ENCODE data around the gene CCNL2.
"Not testable (repeated sequence)": the region's sequence is repeated elsewhere in the genome, so short reads cannot be mapped to it uniquely, and the experiment has no call there.

Gene CCNL2

GRCh38 chr1:1419813-1420653 lies 20.9 kb upstream of the CCNL2 start:
- DNase-seq (ENCODE audit: low read depth) = no peak

DNA sequence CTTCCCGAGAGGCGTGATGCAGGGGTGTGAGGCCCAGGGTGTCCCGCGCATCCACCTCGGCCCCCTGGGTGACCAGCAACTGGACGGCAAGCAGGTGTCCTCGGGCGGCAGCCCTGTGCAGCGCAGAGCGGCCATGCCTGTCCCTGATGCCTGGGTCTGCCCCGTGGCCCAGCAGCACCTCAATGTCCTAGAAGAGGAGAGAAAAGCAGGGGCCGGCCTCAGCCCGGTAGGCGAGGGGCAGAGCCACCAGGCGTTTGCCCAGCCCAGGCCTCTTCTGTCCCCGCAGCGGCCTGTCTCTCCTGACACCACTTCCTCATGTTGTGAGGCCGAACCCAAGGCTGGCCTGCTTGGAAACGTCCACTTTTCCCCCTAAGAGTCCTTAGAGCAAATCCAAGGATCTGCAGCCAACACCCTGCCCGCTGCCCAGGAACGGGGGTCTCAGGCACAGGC lies 20.3 kb upstream of the CCNL2 start:
- no peak for DNase-seq (ENCODE audit: low read depth)

- no peak for DNase-seq (ENCODE audit: low read depth)
Measured at GRCh38 chr1:1418464-1419362, 19.6 kb upstream of the CCNL2 start.

- DNase-seq (ENCODE audit: low read depth) = not testable (repeated sequence)
Measured at GRCh38 chr1:1417825-1418463, 18.8 kb upstream of the CCNL2 start.

DNA sequence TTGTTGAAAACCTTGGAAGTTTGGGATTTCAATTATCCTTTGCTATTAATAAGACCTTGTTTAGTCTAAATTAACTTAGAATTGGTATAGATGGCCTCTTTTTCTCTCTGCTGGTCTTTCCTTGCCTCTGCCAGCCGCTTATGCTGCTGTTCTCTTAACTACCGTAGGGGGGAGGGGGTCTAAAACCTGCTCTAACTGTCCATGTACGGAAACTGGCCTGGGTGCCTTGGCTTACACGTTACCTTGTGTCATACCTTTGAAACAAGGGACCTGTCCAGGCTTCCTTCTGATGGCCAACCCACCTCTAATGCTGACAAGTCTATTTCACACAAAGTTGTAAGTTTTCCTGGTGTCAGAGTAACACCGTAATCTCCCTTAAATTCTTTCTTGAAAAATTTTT lies 18.3 kb upstream of the CCNL2 start:
- not testable (repeated sequence) for DNase-seq (ENCODE audit: low read depth)

DNA sequence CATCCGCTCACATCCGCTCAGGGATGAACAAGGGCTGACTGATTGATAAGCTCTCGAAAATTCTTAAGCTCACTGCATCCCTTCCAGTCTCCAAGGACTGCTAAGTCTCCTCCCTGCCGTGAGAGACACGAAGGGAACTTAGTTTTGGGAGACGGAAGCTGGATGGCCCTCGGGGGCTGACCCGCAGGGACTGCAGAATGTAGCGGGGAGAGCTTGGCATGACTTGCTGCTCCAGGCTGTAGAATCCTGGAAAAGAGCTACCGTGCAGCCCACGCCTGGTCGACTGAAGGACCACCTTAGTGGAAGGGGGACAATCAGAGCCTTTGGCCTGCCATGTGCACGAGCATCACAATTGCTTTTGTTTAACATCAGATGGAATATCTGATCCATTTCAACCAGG lies 16.6 kb upstream of the CCNL2 start:
- DNase-seq (ENCODE audit: low read depth) = no peak

DNA sequence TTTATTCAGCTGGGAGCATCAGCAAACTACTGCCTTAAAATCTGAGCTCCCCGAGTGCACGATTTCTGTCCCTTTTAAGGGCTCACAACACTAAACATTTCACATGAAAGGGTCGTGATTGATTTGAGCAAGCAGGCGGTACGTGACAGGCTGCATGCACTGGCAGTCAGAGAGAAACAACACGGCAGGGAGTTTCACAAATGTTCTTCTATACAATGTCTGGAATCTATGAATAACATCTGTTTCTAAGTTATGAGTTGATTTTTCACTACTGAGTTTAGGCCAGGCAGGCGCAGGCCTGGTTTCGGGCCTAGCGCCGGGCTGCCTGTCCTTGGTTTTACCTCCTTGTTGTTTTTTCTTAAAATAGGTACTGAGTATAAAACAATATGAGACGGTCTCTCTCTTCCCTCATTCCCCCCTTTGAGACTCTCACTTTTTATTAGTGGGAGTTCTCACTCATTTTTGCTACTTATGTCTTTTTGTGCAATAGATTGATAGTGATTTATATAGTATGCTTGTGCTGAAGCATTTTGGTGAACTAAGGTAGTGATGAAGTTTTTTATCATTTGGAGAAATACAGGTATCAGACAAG lies 13.3 kb upstream of the CCNL2 start:
- not testable (repeated sequence) for DNase-seq (ENCODE audit: low read depth)

DNA sequence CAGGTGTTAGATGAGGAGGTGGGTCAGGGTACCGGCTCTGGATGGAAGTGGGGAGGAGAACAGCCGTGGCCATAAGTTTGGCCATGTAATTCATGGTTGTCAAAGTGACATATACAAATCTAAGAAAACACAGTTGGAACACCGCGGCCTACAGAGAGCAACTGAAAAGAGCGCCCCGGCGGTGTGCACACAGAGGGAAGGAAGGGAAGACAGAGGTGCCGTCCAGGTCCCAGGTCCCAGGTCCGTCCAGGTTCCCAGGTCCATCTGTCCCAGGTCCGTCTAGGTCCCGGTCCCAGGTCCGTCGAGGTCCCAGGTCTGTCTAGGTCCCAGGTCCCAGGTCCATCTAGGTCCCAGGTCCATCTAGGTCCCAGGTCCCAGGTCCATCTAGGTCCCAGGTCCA lies 12.5 kb upstream of the CCNL2 start:
- no peak for DNase-seq (ENCODE audit: low read depth)

- not testable (repeated sequence) for DNase-seq (ENCODE audit: low read depth)
Measured at GRCh38 chr1:1410238-1410637, 11.1 kb upstream of the CCNL2 start.

DNA sequence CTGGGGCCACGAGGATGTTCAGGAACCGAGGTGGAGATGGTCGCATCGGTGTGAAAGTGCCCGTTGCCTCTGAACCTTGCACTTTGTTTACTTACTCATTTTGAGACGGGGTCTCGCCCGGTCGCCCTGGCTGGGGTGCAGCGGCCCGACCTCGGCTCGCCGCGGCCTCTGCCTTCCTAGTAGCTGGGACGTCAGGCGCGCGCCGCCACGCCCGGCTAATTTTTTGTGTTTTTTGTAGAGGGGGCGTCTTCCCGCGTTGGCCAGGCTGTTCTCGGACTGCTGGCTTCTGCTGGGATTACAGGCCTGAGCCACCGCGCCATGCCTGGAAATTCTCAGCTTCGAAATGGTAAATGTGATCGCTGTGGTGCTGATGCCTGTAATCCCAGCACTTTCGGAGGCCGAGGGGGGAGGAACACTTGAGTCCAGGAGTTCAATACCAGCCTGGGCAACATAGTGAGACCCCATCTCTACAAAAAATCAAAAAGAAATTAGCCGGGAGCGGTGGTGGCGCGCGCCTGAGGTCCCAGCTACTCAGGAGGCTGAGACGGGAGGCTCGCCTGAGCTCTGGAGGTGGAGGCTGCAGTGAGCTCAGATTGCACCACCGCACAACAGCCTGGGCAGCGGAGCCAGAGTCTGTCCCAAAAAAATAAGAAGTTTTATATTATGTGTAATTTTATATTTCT lies 8.6 kb upstream of the CCNL2 start:
- peak; percentile 21 for DNase-seq (ENCODE audit: low read depth)

DNA sequence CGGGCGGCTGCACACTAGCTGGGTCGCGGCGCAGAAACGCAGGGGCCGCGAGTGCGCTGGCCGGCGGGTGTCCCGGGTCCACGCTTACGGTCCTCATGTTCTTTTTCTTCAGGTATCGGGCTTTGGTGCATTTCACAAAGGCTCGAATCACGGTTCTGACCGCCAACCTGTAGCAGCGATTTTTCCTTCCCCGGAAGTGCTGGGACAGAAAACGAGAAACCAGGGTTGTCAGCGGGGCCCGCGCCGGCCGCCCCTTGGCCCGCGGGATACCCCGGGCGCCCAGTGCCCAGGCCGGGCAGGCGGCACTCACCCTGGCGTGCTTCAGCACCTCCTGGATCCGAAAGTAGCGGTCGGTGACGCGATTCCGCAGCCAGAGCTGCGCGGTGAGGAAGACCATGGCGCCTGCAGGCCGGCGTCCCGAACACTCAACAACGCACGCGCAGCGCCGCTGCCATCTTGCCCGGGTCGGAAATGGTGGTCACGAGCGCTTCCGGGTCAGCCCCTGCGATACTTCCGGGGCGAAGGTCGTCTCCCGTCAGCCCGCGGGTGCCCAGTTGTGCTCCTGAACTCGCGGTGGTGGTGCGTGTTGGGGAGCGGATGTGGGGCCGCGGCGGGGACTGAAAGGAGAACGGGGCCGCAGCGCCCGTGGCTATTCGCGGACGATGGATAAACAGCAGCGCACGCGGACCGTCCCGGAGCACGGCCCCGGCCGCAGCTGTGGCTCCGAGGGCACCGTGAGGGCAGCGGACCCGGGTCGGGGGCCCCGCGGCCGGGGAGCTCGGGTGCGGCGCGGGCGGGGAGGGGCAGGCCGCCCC lies 7.9 kb upstream of the CCNL2 start, which contains the start of gene MRPL20:
TSS of gene MRPL20 (minus strand) at position 473 of the 815 bp plus-strand sequence. CDS start at position 397, 76 bp downstream.
- DNase-seq (ENCODE audit: low read depth) = peak; percentile 87

GRCh38 chr1:1406101-1406820 lies 7.1 kb upstream of the CCNL2 start:
- DNase-seq (ENCODE audit: low read depth) = no peak

- DNase-seq (ENCODE audit: low read depth) = no peak
Measured at GRCh38 chr1:1403653-1404052, 4.5 kb upstream of the CCNL2 start.

GRCh38 chr1:1402901-1403392 lies 3.8 kb upstream of the CCNL2 start:
- DNase-seq (ENCODE audit: low read depth) = not testable (repeated sequence)

GRCh38 chr1:1402072-1402900 lies 3.2 kb upstream of the CCNL2 start:
- peak; percentile 52 for DNase-seq (ENCODE audit: low read depth)

- no peak for DNase-seq (ENCODE audit: low read depth)
Measured at GRCh38 chr1:1401457-1402010, 2.4 kb upstream of the CCNL2 start.

- DNase-seq (ENCODE audit: low read depth) = no peak
Measured at GRCh38 chr1:1400576-1401456, 1.7 kb upstream of the CCNL2 start.
